Loucy (cell line): ENCODE results near the gene EOLA1.
A peak's percentile ranks its signal among the peaks of the same experiment; 100 is the strongest.
"Not testable (repeated sequence)": the region's sequence is repeated elsewhere in the genome, so short reads cannot be mapped to it uniquely, and the experiment has no call there.

Experiments
- H2AFZ ChIP-seq: fragments of 200-600 bp; sonication (generic); 2 replicates; pipeline ENCODE4 v1.6.0; 2016; ENCODE audit warnings: antibody characterized with exemption, mild to moderate bottlenecking, low read length, moderate library complexity
- H3F3A ChIP-seq: fragments of 200-600 bp; 2 replicates; pipeline ENCODE4 v1.6.0; 2016; ENCODE audit warnings: antibody characterized with exemption, low read depth, mild to moderate bottlenecking
- H3K27me3 ChIP-seq: fragments of 200-600 bp; sonication (generic); 2 replicates; pipeline ENCODE4 v1.6.1; 2014; ENCODE audit warnings: low read length, mild to moderate bottlenecking; ENCODE audit not compliant: insufficient read depth, poor library complexity, severe bottlenecking
- H3K36me3 ChIP-seq: fragments of 200-600 bp; sonication (generic); 2 replicates; pipeline ENCODE4 v1.6.1; 2016; ENCODE audit warnings: low read length; ENCODE audit not compliant: insufficient read depth
- H3K4me1 ChIP-seq: fragments of 200-600 bp; sonication (generic); 2 replicates; pipeline ENCODE4 v1.5.1; 2014; ENCODE audit warnings: low read length, mild to moderate bottlenecking; ENCODE audit not compliant: insufficient read depth, poor library complexity, severe bottlenecking
- H3K4me2 ChIP-seq: fragments of 200-600 bp; sonication (generic); 2 replicates; pipeline ENCODE4 v1.6.0; 2014; ENCODE audit warnings: antibody characterized with exemption, low read length, low read depth, mild to moderate bottlenecking; ENCODE audit not compliant: poor library complexity, severe bottlenecking
- H3K4me3 ChIP-seq: fragments of 200-600 bp; sonication (generic); 2 replicates; pipeline ENCODE4 v1.5.1; 2014; ENCODE audit warnings: low read length, mild to moderate bottlenecking, mixed read lengths; ENCODE audit not compliant: poor library complexity, severe bottlenecking
- H3K79me2 ChIP-seq: fragments of 200-600 bp; sonication (generic); 2 replicates; pipeline ENCODE4 v1.6.1; 2014; ENCODE audit warnings: low read length; ENCODE audit not compliant: insufficient read depth
- H3K9ac ChIP-seq: fragments of 200-600 bp; sonication (generic); 2 replicates; pipeline ENCODE4 v1.6.0; 2014; ENCODE audit warnings: mild to moderate bottlenecking, low read depth, low read length, moderate library complexity; ENCODE audit not compliant: poor library complexity, severe bottlenecking
- H3K9me2 ChIP-seq: fragments of 200-600 bp; sonication (generic); replicated peaks from 2 replicates; pipeline ENCODE4 v1.6.1; 2016; ENCODE audit warnings: low read depth, low read length, mixed read lengths
- H3K9me3 ChIP-seq: fragments of 200-600 bp; sonication (generic); 2 replicates; pipeline ENCODE4 v1.6.1; 2014; ENCODE audit warnings: mild to moderate bottlenecking, antibody characterized with exemption, low read length, low read depth; ENCODE audit not compliant: insufficient read depth
- H4K20me1 ChIP-seq: fragments of 200-600 bp; sonication (generic); 2 replicates; pipeline ENCODE4 v1.6.0; 2014; ENCODE audit warnings: antibody characterized with exemption, low read length, mild to moderate bottlenecking; ENCODE audit not compliant: insufficient read depth, poor library complexity, severe bottlenecking
- EZH2phosphoT487 ChIP-seq: fragments of 200-600 bp; IDR thresholded peaks from 2 replicates; pipeline ENCODE4 v1.6.1; 2018; ENCODE audit warnings: antibody characterized with exemption, mild to moderate bottlenecking, moderate library complexity, borderline replicate concordance
- TF ChIP-seq, protein P1 (sequence below): fragments of 200-600 bp; sonication (generic); conservative IDR thresholded peaks from 2 replicates; pipeline ENCODE4 v1.5.1; 2014; ENCODE audit warnings: mild to moderate bottlenecking, antibody characterized with exemption, low read length

EOLA1 gene

DNA sequence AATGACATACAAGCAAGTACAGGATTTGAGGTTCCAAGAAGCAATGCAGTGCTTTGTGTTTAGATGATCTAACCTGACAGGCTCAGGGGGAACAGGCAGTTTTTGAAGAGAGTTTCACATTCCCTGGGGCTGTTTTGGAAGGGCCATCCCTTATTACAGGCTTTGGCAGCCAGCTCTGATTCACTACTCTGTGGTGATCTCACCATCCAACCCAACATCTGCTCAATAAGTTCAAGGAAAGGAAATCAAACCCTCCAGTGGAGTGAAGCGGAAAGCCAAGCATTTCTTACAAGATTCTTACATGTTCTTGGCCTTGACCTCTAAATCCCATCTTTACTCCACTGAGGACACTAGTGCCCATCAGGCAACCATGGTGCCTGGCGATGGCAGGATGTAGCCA lies 43.2 kb upstream of the EOLA1 start:
- H3K27me3 ChIP-seq = no peaks in the 10 kb centered on the region
- no peaks in the 10 kb centered on the region for H3F3A ChIP-seq
- no peak overlapping the region for H3K4me3 ChIP-seq
- H3K9me2 ChIP-seq = no peaks in the 10 kb centered on the region
- no peak overlapping the region for H2AFZ ChIP-seq
- no peak overlapping the region for H3K4me2 ChIP-seq
- peaks cover 43% of the 10 kb centered on the region; the same call in 1 of the 2 replicates for H3K36me3 ChIP-seq
- no peak overlapping the region for H3K9ac ChIP-seq
- peaks cover 12% of the 10 kb centered on the region for H3K4me1 ChIP-seq
- H3K79me2 ChIP-seq = peaks cover 11% of the 10 kb centered on the region; the same call in 1 of the 2 replicates
- no peaks in the 10 kb centered on the region for H3K9me3 ChIP-seq
- peaks cover 10% of the 10 kb centered on the region for H4K20me1 ChIP-seq
- TF ChIP-seq, protein P1, sequence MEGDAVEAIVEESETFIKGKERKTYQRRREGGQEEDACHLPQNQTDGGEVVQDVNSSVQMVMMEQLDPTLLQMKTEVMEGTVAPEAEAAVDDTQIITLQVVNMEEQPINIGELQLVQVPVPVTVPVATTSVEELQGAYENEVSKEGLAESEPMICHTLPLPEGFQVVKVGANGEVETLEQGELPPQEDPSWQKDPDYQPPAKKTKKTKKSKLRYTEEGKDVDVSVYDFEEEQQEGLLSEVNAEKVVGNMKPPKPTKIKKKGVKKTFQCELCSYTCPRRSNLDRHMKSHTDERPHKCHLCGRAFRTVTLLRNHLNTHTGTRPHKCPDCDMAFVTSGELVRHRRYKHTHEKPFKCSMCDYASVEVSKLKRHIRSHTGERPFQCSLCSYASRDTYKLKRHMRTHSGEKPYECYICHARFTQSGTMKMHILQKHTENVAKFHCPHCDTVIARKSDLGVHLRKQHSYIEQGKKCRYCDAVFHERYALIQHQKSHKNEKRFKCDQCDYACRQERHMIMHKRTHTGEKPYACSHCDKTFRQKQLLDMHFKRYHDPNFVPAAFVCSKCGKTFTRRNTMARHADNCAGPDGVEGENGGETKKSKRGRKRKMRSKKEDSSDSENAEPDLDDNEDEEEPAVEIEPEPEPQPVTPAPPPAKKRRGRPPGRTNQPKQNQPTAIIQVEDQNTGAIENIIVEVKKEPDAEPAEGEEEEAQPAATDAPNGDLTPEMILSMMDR = no peak
- no peak for TF ChIP-seq EZH2phosphoT487

DNA sequence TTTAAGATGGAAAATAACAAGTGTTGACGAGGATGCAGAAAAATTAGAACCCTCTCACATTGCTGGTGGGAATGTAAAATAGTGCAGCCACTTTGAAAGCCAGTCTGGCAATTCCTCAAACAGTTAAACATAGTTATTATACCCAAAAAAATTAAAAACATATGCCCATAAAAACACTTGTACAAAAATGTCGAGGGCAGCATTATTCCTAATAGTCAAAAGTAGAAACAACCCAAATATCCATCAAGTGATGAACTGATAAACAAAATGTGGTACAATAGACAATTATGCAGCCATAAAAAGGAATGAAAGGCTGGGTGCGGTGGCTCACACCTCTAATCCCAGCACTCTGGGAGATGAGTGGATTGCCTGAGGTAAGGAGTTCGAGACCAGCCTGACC lies 42.0 kb upstream of the EOLA1 start:
- H3K4me1 ChIP-seq = peaks cover 12% of the 10 kb centered on the region
- no peaks in the 10 kb centered on the region for H3K9me2 ChIP-seq
- no peaks in the 10 kb centered on the region for H3K9me3 ChIP-seq
- H3F3A ChIP-seq = no peaks in the 10 kb centered on the region
- H3K36me3 ChIP-seq = peaks cover 42% of the 10 kb centered on the region; the same call in 1 of the 2 replicates
- H3K27me3 ChIP-seq = no peaks in the 10 kb centered on the region
- no peak overlapping the region for H3K4me2 ChIP-seq
- H2AFZ ChIP-seq = no peak overlapping the region
- peaks cover 11% of the 10 kb centered on the region; the same call in 1 of the 2 replicates for H3K79me2 ChIP-seq
- H3K4me3 ChIP-seq = no peak overlapping the region
- no peak overlapping the region for H3K9ac ChIP-seq
- TF ChIP-seq, protein P1 = no peak
- TF ChIP-seq EZH2phosphoT487 = no peak
- peaks cover 14% of the 10 kb centered on the region for H4K20me1 ChIP-seq

DNA sequence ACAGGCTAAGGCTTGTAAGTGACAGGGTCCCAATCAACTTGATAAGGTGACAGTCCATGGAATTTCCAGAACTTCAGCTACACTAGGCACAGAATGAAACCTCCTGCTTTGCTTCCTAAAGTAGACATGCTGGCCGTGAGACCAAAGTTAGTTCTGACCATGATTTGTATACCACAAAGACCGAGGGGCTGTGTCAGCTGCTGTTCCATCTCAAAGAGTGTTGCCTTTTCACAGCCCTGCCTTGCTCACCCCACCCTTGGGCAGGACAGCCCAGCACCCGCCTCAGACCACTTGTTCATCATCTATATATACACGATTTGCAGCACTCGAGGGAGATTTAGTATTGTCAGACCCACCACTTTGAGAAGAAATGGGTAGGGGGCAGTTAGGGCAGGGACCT lies 41.0 kb upstream of the EOLA1 start:
- Histone ChIP-seq H3F3A (no peaks in the 10 kb centered on the region), H3K9me2 (no peaks in the 10 kb centered on the region), H4K20me1 (peaks cover 17% of the 10 kb centered on the region), H3K9me3 (no peaks in the 10 kb centered on the region), H3K4me1 (peaks cover 12% of the 10 kb centered on the region), H3K9ac (no peak overlapping the region), H3K36me3 (peaks cover 36% of the 10 kb centered on the region; the same call in 1 of the 2 replicates), H3K4me2 (no peak overlapping the region), H3K4me3 (no peak overlapping the region), H2AFZ (no peak overlapping the region), H3K27me3 (no peaks in the 10 kb centered on the region), H3K79me2 (peaks cover 11% of the 10 kb centered on the region; the same call in 1 of the 2 replicates)
- TF ChIP-seq, protein P1 = no peak
- no peak for TF ChIP-seq EZH2phosphoT487

DNA sequence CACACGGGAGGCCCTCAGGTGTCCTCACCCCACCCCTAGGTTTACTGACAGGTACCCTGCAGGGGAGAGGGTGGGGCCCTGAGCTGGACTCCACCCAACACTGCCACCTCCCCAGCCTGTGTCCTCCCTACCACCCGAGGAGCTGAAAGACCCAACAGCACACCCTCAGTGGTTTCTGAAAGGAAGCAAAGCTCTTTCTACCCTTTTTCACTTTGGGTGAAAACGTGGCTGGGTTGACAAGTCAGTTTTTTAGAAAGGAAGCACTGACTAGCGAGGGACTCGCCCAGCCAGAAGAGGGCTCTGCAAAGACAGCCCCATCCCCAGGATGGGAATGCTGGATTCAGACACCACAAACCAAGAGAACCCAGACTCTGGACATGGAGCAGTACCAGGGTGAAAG lies 37.9 kb upstream of the EOLA1 start:
- H3K9me2 ChIP-seq, H3K27me3 ChIP-seq, H3K9ac ChIP-seq, H3F3A ChIP-seq, H3K4me3 ChIP-seq, H3K9me3 ChIP-seq, H2AFZ ChIP-seq: not testable (repeated sequence)
- Histone ChIP-seq H4K20me1 (peaks cover 17% of the 10 kb centered on the region), H3K4me1 (peaks cover 17% of the 10 kb centered on the region), H3K4me2 (peak overlapping the region; percentile 31), H3K36me3 (peaks cover 11% of the 10 kb centered on the region; the same call in 1 of the 2 replicates), H3K79me2 (peaks cover 11% of the 10 kb centered on the region; the same call in 1 of the 2 replicates)

DNA sequence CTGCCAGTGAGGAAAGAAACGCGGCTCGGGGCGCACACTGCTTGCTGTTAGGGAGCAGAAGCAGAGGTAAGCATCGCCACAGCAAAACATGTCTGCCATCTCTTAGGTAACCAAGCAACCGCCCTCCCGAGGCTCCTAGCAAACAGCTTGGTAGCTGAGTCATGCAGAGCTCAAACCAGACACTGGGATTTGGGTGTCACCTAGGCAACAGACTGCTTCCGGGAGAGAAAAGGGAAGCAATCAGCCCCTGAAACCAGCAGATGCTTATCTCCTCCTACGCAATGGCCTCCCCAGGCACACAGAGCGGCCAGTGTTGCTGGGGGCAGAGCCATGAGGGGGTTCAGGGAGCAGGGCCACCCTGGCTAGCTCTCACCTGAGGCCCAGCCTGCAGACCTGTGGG lies 37.4 kb upstream of the EOLA1 start:
- H3K4me3 ChIP-seq = peak overlapping the region; percentile 93
- not testable (repeated sequence) for H3K9ac ChIP-seq

More for the DNA sequence above, 37.4 kb upstream of the EOLA1 start:
- H3F3A ChIP-seq, H3K36me3 ChIP-seq, H3K9me2 ChIP-seq, H2AFZ ChIP-seq, H3K27me3 ChIP-seq, H3K9me3 ChIP-seq: not testable (repeated sequence)
- Histone ChIP-seq H4K20me1 (peaks cover 17% of the 10 kb centered on the region), H3K79me2 (peaks cover 11% of the 10 kb centered on the region; the same call in 1 of the 2 replicates), H3K4me1 (peaks cover 17% of the 10 kb centered on the region), H3K4me2 (peak overlapping the region; percentile 93)
